GM12872 (cell line): ENCODE results near the gene ATP10B.

Source experiments
- CTCF ChIP-seq: IDR thresholded peaks from 3 replicates; pipeline ENCODE4 v1.5.1; 2011; ENCODE audit warnings: low read depth, mild to moderate bottlenecking, low read length, moderate library complexity; ENCODE audit not compliant: insufficient read depth

The ATP10B gene

GRCh38 chr5:160835818-160836528 is 16.0 kb downstream of the ATP10B start:
- no peak for TF ChIP-seq CTCF

GRCh38 chr5:160835376-160835775 is 16.6 kb downstream of the ATP10B start:
- no peak for TF ChIP-seq CTCF

GRCh38 chr5:160833806-160834205 is 18.2 kb downstream of the ATP10B start:
- no peak for TF ChIP-seq CTCF

- no peak for TF ChIP-seq CTCF
Observed at GRCh38 chr5:160831801-160832200, 20.2 kb downstream of the ATP10B start.

DNA sequence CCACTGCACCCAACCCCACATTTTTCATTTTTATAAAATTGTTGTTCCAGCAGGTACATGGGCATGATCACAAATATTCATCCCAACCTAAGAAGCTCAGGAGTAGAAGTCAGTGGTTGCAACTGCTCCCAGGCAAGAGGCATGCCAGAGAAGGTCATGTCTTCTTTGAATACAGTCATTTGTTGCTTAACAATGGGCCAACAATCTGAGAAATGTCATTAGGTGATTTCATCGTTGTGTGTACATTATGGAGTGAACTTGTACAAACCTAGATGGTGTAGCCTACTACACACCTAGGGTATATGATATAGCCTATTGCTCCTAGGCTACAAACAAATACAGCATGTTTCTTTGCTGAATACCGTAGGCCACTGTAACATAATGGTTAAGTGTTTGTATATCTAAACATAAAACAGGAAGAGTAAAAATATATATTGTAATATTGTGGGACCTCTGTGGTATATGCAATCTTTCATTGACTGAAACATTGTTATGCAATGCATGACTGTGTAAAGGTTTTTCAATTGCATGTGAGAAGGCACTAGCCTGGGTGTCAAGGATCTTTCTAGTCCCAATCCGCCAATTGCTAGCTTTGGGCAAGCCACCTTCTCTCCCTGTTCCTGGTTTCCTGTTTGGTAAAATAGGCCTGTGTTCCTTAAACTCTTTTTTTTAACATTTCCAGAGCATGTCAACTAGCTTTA is 27.6 kb downstream of the ATP10B start:
- no peak for TF ChIP-seq CTCF

DNA sequence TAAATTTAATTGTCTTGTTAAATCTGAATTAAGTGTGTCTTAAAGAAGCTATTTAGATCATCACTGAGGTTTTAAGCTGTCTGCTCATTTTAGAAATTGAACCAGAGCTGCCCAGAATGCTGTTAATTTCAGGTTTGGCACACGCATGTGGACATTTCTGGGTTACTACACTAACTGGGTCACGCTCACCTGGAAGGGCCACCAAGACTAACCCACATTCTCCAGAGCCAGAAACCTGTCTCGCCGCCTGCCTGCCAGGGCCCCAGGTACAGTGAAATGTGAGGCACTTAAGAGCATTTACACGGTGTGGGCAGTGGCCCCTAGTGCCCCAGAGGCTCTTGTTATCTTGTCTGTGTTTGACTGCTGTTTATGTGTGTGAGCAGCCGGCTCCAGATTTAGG is 46.6 kb downstream of the ATP10B start:
- no peak for TF ChIP-seq CTCF

- peak; percentile 37; the same call in 1 of the 3 replicates for TF ChIP-seq CTCF
Observed at GRCh38 chr5:160802592-160802991, 49.4 kb downstream of the ATP10B start.
